ENCODE data around the gene RAB40C.

RAB40C gene

GRCh38 chr16:648781-649589 lies 59.1 kb downstream of the RAB40C start, which contains the start of gene WDR90:
Gene WDR90, plus strand, starts transcription at chr16:649365. Its CDS starts 52 bp downstream, at chr16:649417.
- DNase-seq: peak; percentile 91

DNA sequence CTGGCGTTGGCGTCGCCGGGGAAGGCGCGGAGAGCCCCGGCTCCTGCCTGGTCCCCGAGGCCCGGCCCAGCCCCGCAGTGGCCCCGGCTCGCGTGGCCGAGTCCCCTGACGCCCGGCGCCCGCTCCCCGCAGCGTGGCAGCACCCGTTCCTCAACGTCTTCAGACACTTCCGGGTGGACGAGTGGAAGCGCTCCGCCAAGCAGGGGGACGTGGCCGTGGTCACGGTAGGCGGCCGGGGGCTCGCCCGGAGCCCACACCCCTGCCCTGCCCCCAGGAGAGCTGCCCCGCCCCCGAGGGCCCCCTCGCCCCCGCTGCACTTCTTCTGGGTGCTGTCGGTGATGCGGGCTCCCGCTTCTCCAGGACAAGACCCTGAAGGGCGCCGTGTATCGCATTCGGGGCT lies 59.8 kb downstream of the RAB40C start:
- DNase-seq: no peak

DNA sequence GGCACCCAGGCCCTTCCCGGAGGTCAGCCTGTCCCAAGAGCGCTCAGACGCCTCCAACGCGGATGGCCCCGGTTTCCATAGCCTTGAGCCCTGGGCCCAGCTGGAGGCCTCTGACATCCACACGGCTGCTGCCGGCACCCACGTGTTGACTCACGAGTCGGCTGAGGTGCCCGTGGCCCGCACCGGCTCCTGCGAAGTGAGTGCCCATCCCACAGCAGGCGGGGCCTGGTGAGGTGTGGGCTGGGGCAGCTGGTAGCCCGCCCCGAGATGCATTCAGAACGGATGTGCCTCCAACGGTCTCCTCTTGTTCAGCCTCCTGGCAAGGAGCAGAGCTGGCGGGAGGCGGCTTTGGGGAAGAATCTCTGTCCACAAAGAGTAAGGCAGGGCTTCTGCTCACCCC lies 62.0 kb downstream of the RAB40C start:
- no peak for DNase-seq

- no peak for DNase-seq
Observed at GRCh38 chr16:652454-653305, 62.8 kb downstream of the RAB40C start.

DNA sequence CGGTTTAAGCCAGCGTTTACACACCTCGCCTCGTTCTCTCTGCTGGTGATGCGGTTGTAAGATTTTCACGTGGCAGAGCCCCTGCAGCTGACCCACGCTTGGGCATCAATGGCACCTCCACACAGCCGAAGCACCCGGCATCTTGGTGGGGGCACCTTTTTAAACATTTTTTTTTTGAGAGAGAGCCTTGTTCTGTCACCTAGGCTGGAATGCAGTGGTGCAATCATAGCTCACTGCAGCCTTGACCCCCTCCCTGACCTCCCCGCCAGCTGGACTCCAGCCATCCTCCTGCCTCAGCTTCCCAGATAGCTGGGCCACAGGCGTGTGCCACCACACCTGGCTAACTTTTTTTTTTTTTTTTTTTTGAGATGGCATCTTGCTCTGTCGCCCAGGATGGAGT lies 64.2 kb downstream of the RAB40C start:
- no peak for DNase-seq

- no peak for DNase-seq
Observed at GRCh38 chr16:657487-657886, 67.6 kb downstream of the RAB40C start.

GRCh38 chr16:658679-659571 lies 69.1 kb downstream of the RAB40C start:
- no peak for DNase-seq

GRCh38 chr16:659618-660017 lies 69.8 kb downstream of the RAB40C start:
- DNase-seq: no peak

- DNase-seq: no peak
Observed at GRCh38 chr16:660132-660458, 70.2 kb downstream of the RAB40C start.

GRCh38 chr16:660459-661183 lies 70.8 kb downstream of the RAB40C start:
- peak; percentile 36 for DNase-seq

GRCh38 chr16:661184-661821 lies 71.4 kb downstream of the RAB40C start:
- no peak for DNase-seq

DNA sequence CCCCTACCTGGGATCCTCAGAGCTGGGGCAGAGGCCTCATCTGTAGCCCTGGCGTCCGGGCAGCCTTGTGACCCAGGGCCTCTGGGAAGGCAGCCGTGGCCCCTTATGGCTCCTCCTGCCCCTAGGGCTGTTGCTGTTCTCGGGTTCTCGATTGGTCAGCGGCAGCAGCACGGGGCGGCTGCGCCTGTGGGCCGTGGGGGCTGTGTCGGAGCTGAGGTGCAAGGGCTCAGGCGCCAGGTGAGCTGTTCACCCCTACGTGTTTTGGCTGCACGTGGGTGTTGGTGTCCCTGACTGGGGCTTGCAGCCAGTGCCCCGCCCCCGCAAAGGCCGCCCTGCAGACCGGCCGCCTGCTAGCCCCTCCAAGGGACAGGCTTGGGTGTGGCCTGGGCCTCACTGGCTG lies 72.2 kb downstream of the RAB40C start:
- no peak for DNase-seq

DNA sequence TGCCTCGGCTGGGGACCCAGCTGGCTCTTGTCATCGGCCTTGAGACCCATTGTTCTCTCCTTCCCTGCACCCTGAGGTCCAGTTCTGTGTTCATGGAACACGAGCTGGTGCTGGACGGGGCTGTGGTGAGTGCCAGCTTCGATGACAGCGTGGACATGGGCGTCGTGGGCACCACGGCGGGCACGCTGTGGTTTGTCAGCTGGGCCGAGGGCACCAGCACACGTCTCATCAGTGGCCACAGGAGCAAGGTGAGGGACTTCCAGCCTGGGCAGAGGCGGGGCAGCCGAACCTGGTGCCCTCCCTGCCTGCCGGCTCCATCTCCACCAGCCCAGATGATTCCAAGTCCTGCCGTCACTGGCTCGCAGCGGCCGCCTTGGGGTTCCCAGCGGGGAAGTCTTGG lies 72.7 kb downstream of the RAB40C start:
- no peak for DNase-seq

DNA sequence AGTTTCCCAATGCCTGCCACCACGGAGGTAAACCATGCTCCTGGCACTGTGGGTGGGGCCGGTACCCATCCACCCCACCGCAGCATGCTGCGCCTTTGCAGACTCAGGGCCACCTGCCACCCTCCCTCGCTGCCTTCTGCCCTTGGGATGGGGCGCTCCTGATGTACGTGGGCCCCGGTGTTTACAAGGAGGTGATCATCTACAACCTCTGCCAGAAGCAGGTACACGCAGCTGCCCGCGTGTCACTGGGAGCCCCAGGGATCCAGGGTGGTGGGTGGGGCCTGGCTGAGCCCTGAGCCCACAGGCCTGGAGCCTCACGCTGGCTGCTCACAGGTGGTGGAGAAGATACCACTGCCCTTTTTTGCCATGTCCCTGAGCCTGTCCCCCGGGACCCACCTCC lies 76.7 kb downstream of the RAB40C start:
- DNase-seq: no peak

DNA sequence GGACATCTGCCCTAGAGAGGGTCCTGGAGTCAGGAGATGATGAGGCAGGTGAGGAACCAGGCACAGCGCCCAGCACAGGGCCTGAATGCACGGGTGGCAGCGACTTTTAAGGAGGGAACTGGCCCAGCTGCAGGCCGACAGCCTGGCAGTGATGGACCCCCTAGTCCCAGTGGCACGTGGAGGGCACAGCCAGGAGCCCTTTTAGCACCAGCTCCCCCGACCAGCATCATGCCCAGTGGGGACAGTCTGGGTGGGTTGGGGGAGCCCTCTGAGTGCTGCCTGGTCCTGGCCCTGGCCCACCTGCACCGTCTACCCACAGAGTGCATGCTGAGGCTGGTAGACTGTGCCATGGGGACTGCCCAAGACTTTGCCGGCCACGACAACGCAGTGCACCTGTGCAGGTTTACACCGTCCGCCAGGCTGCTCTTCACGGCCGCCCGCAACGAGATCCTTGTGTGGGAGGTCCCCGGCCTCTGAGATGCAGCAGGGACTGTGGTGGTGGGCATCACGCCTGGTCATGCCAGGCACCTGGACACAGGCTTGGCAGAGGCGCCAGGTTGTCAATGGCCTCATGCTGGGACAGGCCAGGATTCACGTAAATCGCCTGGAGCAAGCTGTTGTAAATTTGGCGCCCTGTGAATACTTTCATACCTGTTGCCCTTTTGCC lies 77.4 kb downstream of the RAB40C start:
- DNase-seq: no peak

DNA sequence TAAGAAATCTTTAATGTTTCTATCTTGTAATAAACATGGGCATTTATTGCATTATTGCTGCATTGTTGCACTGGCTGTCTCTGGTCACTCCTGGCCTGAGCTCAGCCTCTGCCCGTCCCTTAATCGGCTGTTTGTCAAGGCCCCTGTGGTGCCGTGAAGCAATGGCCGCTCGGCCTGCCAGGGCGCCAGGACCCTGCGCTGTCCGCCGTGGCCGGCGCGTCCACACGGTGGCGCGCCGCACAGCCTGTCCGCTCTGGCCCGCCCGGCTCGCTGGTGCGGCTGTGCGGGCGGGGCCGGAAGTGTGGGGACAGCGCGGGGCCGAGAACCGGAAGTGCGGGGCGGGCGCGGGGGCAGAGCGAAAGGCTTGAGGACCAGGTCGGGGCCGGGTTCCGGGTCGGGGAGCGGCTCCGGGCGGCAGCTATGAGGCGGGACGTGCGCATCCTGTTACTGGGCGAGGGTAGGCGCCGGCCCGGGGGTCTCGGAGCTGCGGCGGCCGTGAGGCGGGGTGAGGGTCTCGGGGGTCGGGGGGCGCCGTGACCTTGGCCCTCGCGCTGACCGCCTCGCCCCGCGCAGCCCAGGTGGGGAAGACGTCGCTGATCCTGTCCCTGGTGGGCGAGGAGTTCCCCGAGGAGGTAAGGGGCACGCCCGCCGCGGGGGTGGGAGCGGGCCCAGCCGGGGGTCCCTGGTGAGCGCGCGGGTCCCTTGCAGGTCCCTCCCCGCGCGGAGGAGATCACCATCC lies 78.1 kb downstream of the RAB40C start, which contains the start of gene RHOT2:
TSS of gene RHOT2 (plus strand) at position 353 of the 739 bp plus-strand sequence. CDS start at position 421, 68 bp downstream.
- peak; percentile 84 for DNase-seq

- DNase-seq: no peak
Observed at GRCh38 chr16:668519-669171, 78.8 kb downstream of the RAB40C start.

DNA sequence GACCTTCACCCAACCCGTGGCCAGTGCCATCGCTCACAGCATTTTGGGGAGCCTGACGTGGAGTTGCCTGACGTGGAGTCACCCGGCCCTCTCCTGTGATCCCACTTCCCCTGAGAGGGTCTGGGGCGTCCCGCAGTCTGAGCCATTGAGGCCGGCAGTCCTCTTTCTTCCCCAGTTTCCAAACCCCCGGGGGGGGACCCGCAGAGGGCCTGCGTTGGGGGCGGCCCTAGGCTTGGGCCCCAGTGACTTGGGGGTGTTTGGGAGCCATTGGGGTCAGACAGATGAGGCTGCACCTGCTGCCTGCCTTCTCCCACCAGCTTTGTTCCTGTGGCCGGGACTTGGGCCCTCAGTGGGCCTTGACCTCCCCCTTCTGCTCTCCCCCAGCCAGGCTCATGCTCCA lies 79.8 kb downstream of the RAB40C start:
- no peak for DNase-seq

DNA sequence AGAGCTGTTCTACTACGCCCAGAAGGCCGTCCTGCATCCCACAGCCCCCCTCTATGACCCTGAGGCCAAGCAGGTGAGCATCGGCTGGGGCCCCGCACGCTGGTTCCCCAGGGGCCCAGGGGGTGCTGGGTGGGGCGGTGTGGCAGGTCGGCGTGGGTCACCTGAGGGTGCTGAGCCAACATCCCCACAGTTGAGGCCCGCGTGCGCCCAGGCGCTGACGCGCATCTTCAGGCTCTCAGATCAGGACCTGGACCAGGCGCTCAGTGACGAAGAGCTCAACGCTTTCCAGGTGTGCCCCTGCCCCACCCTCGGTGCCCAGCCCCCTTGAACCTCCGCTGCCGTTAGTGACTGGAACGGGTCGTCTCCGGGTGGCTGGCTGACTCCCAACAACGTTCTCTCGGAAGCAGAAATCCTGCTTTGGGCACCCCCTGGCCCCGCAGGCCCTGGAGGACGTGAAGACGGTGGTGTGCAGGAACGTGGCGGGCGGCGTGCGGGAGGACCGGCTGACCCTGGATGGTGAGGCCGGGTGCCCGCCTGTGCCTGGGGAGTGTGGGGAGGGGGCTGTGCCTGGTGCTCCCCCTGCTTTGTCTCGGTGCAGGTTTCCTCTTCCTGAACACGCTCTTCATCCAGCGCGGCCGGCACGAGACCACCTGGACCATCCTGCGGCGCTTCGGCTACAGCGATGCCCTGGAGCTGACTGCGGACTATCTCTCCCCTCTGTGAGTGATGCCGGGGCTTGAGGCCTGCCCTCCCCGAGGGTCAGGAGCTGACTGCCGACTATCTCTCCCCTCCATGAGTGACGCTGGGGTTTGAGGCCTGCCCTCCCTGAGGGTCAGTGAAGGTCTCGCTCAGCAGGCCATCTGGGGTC lies 80.9 kb downstream of the RAB40C start:
- no peak for DNase-seq

Measured in central memory CD4-positive, alpha-beta T cell (primary cell).